Measurements from ENCODE around the gene C3orf20. TPM values are rescaled to one million over a fixed set of nuclear protein-coding genes. Genes with fewer than 3 reads are reported as not detected.
A peak's percentile ranks its signal among the peaks of the same experiment; 100 is the strongest.

Gene C3orf20
- total RNA-seq, 3 donors from 2014 or later = 0.15 to 0.16 TPM; not detected in 1

DNA sequence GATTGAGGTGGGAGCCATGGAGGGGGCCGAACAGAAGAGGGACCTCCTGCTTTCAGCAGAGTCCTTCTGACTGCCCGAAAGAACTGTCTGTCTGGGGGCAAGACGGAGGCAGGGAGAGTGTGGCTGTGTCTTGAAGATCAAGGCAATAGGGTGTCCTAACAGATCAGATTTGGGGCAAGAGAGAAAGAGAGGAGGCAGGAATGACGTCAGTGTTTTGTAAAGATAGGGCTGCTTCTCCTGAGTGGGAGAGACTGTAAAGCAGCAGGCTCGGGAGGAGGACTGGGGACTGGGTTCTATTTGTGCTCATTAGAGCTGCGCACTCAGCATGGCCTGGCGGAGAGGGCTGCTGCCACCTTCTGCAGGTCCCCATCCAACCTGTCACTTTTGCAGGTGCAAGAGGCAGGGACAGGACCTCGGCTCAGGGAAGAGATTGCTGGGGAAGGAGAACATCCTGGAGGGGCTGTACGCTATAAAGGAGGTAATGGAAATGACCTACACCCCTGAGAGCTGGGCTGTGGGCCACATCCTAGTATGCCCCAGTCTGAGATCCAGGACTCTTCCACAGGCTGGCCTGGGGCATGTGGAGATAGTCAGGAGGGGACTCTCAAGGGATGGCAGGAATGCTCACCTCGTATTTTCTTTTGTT is 114.8 kb downstream of the C3orf20 start:
- intact Hi-C loops (cut with DNase I; ENCODE audit: low total_unique reads) = no loop called here
- no peak for DNase-seq (ENCODE audit: low spot score in 2 of 2)
- H3K36me3 ChIP-seq = no peaks in the 10 kb centered on the region

DNA sequence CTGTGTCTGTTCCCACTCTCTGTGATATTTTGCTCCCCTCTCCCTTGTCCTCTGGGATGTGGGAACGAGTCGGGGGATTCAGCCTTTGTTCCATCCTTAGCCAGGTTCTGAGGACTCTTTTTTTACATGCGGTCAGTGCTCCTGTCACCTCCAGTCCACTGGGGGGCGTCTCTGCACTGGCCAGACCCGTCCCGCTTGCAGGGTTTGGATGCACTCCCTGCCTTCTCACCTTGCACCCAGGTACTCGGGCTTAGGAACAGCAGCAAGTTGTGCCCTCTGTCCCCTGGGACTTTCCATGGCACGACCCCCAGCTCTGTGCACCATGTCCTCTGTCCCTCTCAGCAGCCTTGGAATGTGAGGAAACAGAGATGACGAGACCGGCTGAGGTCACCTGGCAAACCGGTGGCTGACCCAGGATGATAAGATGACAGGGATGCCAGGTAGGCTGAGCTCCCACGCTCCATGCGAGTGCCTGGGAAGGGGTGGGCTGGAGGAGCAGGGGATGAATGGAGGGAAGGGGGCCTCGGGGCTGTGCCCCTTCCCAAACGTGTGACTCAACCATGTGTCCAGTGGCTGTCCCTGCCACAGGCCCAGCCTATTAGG is 116.5 kb downstream of the C3orf20 start:
- Histone ChIP-seq H3K36me3 (no peaks in the 10 kb centered on the region), H3K4me3 (no peak overlapping the region), H3K27me3 (no peaks in the 10 kb centered on the region), H3K4me1 (no peaks in the 10 kb centered on the region), H3K9me3 (no peaks in the 10 kb centered on the region), H3K27ac (no peak overlapping the region)
- DNase-seq (ENCODE audit: low spot score in 2 of 2) = peak in 1 of 2 donors; percentile 71
- intact Hi-C loops (cut with DNase I; ENCODE audit: low total_unique reads) = no loop called here
- TF ChIP-seq POLR2A (IDR thresholded peaks at IDR 0.05) (no peak), POLR2AphosphoS5 (IDR thresholded peaks at IDR 0.05) (no peak)
- TF ChIP-seq, protein P1, sequence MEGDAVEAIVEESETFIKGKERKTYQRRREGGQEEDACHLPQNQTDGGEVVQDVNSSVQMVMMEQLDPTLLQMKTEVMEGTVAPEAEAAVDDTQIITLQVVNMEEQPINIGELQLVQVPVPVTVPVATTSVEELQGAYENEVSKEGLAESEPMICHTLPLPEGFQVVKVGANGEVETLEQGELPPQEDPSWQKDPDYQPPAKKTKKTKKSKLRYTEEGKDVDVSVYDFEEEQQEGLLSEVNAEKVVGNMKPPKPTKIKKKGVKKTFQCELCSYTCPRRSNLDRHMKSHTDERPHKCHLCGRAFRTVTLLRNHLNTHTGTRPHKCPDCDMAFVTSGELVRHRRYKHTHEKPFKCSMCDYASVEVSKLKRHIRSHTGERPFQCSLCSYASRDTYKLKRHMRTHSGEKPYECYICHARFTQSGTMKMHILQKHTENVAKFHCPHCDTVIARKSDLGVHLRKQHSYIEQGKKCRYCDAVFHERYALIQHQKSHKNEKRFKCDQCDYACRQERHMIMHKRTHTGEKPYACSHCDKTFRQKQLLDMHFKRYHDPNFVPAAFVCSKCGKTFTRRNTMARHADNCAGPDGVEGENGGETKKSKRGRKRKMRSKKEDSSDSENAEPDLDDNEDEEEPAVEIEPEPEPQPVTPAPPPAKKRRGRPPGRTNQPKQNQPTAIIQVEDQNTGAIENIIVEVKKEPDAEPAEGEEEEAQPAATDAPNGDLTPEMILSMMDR (IDR thresholded peaks at IDR 0.05) = peak; percentile 29 to 80 (median 64)

More for the DNA sequence above, 114.8 kb downstream of the C3orf20 start:
- no peak overlapping the region for H3K4me3 ChIP-seq
- H3K9me3 ChIP-seq = no peaks in the 10 kb centered on the region
- no peaks in the 10 kb centered on the region for H3K4me1 ChIP-seq
- no peaks in the 10 kb centered on the region for H3K27me3 ChIP-seq
- no peak overlapping the region for H3K27ac ChIP-seq
- TF ChIP-seq, protein P1 (IDR thresholded peaks at IDR 0.05) = no peak
- TF ChIP-seq POLR2A (IDR thresholded peaks at IDR 0.05) = no peak
- no peak for TF ChIP-seq POLR2AphosphoS5 (IDR thresholded peaks at IDR 0.05)

DNA sequence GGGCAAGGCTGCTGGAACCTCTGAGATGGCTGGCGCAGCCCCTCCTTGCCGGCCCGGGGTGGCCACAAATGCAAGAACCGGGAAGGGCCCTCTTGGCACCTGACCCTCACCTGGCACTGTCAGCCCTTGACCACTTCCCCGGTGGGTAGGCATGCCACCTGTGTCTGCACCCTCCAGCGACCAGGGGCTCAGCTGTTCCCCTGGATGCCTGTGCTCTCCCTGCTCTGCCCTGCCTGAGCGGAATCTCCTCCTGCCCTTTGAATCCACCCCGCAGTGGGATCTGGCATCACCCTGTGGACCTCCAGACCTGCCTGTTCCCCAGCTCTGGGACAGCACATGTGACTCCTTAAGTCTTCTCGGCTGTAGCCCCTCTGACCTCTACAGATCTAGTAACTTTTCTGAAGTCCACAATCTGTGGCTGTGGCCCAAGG is 117.8 kb downstream of the C3orf20 start:
- DNase-seq (ENCODE audit: low spot score in 2 of 2) = no peak

DNA sequence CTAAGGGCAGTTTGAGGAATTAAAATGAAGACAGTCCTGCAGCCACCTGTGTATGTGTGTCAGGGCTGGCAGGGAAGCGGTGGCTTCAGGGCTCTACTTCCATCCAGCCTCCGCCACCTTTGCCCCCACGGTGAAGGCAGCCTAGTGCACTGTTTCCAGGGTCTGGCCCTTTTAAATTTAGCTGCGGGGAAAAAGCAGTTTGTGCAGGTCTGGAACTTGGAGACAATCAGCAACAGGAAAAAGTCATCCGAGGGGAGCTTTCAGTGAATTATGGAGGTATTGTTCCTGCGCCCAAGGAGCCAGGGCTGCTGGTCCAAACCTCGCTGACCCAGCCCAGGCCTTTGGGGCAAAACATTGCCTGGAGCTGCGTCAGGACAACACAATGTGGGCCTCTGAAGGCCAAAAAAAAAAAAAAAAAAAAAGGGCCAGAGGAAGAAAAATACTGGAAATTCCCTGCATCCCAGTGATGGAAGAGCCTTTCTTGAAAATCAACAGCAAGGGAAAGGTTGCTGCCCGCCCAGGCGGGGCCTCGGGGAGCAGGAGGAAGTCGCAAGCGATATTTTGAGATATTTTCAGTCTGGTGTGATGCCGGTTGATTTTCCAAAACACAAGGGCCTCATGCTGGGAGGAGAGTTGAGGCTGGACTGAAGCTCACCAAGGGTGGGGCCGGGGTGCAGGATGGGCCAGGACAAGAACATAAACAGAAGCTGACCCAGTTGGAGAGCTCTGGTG is 118.4 kb downstream of the C3orf20 start:
- no peak for TF ChIP-seq POLR2AphosphoS5 (IDR thresholded peaks at IDR 0.05)
- TF ChIP-seq POLR2A (IDR thresholded peaks at IDR 0.05) = no peak
- TF ChIP-seq, protein P1 (IDR thresholded peaks at IDR 0.05) = no peak
- DNase-seq (ENCODE audit: low spot score in 2 of 2) = no peak
- Histone ChIP-seq H3K4me3 (no peak overlapping the region), H3K36me3 (no peaks in the 10 kb centered on the region), H3K4me1 (no peaks in the 10 kb centered on the region), H3K27ac (peak overlapping the region in 1 of 2 donors; percentile 32), H3K27me3 (no peaks in the 10 kb centered on the region), H3K9me3 (no peaks in the 10 kb centered on the region)
- intact Hi-C loops (cut with DNase I; ENCODE audit: low total_unique reads) = no loop called here

More for the DNA sequence above, 117.8 kb downstream of the C3orf20 start:
- peak overlapping the region in 1 of 2 donors; percentile 19 for H3K27ac ChIP-seq
- intact Hi-C loops (cut with DNase I; ENCODE audit: low total_unique reads) = no loop called here
- H3K9me3 ChIP-seq = no peaks in the 10 kb centered on the region
- H3K4me3 ChIP-seq = no peak overlapping the region
- H3K4me1 ChIP-seq = no peaks in the 10 kb centered on the region
- H3K27me3 ChIP-seq = no peaks in the 10 kb centered on the region
- no peak for TF ChIP-seq POLR2A (IDR thresholded peaks at IDR 0.05)
- TF ChIP-seq, protein P1 (IDR thresholded peaks at IDR 0.05) = no peak
- no peak for TF ChIP-seq POLR2AphosphoS5 (IDR thresholded peaks at IDR 0.05)
- no peaks in the 10 kb centered on the region for H3K36me3 ChIP-seq

DNA sequence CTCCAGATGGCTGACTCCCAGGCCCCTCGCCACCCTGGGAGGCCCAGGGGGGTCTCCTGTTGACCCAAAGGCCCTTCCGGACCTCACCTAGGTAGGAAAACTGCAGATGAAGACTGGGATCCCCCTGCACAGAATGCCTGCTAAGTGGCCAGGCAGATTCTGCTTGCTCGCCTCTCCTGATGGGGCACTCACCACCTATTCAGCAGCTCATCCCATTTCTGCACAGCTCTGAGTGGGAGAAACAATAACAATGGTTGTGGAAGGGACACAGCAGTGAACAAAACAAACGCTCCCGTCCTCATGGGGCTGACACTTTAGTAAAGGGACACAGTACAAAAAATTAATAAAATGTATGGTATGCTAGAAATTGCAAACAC is 118.9 kb downstream of the C3orf20 start:
- Histone ChIP-seq H3K9me3 (no peaks in the 10 kb centered on the region), H3K27ac (peak overlapping the region in 1 of 2 donors; percentile 32), H3K4me1 (no peaks in the 10 kb centered on the region), H3K27me3 (no peaks in the 10 kb centered on the region), H3K36me3 (no peaks in the 10 kb centered on the region), H3K4me3 (no peak overlapping the region)
- TF ChIP-seq, protein P1 (IDR thresholded peaks at IDR 0.05) = no peak
- TF ChIP-seq POLR2AphosphoS5 (IDR thresholded peaks at IDR 0.05) (no peak), POLR2A (IDR thresholded peaks at IDR 0.05) (no peak)
- DNase-seq (ENCODE audit: low spot score in 2 of 2) = no peak
- intact Hi-C loops (cut with DNase I; ENCODE audit: low total_unique reads) = no loop called here
